ENCODE measurements around the gene CPAMD8. TPM values are rescaled to one million over a fixed set of nuclear protein-coding genes. Genes with fewer than 3 reads are reported as not detected.

CPAMD8 gene
- total and polyA plus RNA-seq, 9 donors: 2.4 to 13.0 (median 7.9) TPM

DNA sequence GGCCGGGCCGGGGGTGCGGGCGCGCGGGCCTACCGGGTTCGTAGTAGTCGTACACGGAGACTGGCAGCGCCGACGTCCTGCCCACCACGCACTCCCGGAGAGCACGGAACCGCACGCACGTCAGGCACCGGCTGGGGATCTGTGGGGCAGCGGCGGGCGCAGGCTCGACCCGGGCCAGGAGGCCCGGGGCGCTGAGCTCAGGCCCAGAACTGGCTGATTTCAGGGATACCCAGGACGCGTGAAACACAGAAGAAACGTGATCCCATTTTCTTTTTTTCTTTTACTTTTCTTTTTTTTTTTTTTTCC is 128.8 kb downstream of the CPAMD8 start:
- H3K9me3 ChIP-seq: no peaks in the 10 kb centered on the region
- no peaks in the 10 kb centered on the region for H3K4me1 ChIP-seq (ENCODE audit: insufficient read depth)
- no peak for DNase-seq
- WGBS, 3 donors: 8 to 14% (median 8%) methylated on average over 25 to 30 of the region's 30 CpGs
- no peaks in the 10 kb centered on the region for H3K27me3 ChIP-seq
- intact Hi-C loops (cut with DNase I): no loop called here
- peak overlapping the region; percentile 54 to 94 for H3K27ac ChIP-seq
- H3K36me3 ChIP-seq: no peaks in the 10 kb centered on the region
- no peak for TF ChIP-seq POLR2A (IDR thresholded peaks at IDR 0.05)
- TF ChIP-seq, protein P1, sequence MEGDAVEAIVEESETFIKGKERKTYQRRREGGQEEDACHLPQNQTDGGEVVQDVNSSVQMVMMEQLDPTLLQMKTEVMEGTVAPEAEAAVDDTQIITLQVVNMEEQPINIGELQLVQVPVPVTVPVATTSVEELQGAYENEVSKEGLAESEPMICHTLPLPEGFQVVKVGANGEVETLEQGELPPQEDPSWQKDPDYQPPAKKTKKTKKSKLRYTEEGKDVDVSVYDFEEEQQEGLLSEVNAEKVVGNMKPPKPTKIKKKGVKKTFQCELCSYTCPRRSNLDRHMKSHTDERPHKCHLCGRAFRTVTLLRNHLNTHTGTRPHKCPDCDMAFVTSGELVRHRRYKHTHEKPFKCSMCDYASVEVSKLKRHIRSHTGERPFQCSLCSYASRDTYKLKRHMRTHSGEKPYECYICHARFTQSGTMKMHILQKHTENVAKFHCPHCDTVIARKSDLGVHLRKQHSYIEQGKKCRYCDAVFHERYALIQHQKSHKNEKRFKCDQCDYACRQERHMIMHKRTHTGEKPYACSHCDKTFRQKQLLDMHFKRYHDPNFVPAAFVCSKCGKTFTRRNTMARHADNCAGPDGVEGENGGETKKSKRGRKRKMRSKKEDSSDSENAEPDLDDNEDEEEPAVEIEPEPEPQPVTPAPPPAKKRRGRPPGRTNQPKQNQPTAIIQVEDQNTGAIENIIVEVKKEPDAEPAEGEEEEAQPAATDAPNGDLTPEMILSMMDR (IDR thresholded peaks at IDR 0.05): no peak
- no peak for TF ChIP-seq EP300 (IDR thresholded peaks at IDR 0.05)
- H3K4me3 ChIP-seq: peak overlapping the region; percentile 49

- WGBS, 3 donors: 1 to 3% (median 2%) methylated on average over 34 to 68 of the region's 68 CpGs
- intact Hi-C loops (cut with DNase I): no loop called here
- Histone ChIP-seq H3K36me3 (no peaks in the 10 kb centered on the region), H3K4me1 (ENCODE audit: insufficient read depth) (no peaks in the 10 kb centered on the region), H3K9me3 (no peaks in the 10 kb centered on the region), H3K27me3 (no peaks in the 10 kb centered on the region), H3K4me3 (peak overlapping the region; percentile 49), H3K27ac (peak overlapping the region; percentile 54 to 94)
- TF ChIP-seq, protein P1 (IDR thresholded peaks at IDR 0.05): no peak
- TF ChIP-seq EP300 (IDR thresholded peaks at IDR 0.05) (no peak), POLR2A (IDR thresholded peaks at IDR 0.05) (peak; percentile 48)
- DNase-seq: peak; percentile 96 to 98 (median 97)
Measured at GRCh38 chr19:16897029-16897855, 129.4 kb downstream of the CPAMD8 start.

- peak overlapping the region; percentile 45 for H3K4me3 ChIP-seq
- no peaks in the 10 kb centered on the region for H3K36me3 ChIP-seq
- no peaks in the 10 kb centered on the region for H3K9me3 ChIP-seq
- H3K4me1 ChIP-seq (ENCODE audit: insufficient read depth): no peaks in the 10 kb centered on the region
- 2 to 3% (median 2%) methylated on average over 36 to 66 of the region's 66 CpGs for WGBS, 3 donors
- H3K27ac ChIP-seq: peak overlapping the region; percentile 75 to 83
- intact Hi-C loops (cut with DNase I): no loop called here
- no peaks in the 10 kb centered on the region for H3K27me3 ChIP-seq
- DNase-seq: peak; percentile 52 to 78 (median 72)
- TF ChIP-seq POLR2A (IDR thresholded peaks at IDR 0.05): no peak
Measured at GRCh38 chr19:16896146-16897028, 130.2 kb downstream of the CPAMD8 start.

GRCh38 chr19:16895467-16896145 is 131.0 kb downstream of the CPAMD8 start:
- 12 to 48% (median 35%) methylated on average over 25 to 30 of the region's 30 CpGs for WGBS, 3 donors
- H3K27me3 ChIP-seq: no peaks in the 10 kb centered on the region
- DNase-seq: peak; percentile 64 to 87 (median 77)
- H3K27ac ChIP-seq: peak overlapping the region; percentile 75 to 83
- no peaks in the 10 kb centered on the region for H3K9me3 ChIP-seq
- intact Hi-C loops (cut with DNase I): no loop called here
- no peaks in the 10 kb centered on the region for H3K4me1 ChIP-seq (ENCODE audit: insufficient read depth)
- peak overlapping the region; percentile 45 for H3K4me3 ChIP-seq
- no peaks in the 10 kb centered on the region for H3K36me3 ChIP-seq
- TF ChIP-seq, protein P1 (IDR thresholded peaks at IDR 0.05): no peak
- TF ChIP-seq EP300 (IDR thresholded peaks at IDR 0.05) (no peak), POLR2A (IDR thresholded peaks at IDR 0.05) (no peak)

Measured in ovary (tissue), 9 donors.